Activated gamma-delta T cell treated with anti-CD3 and anti-CD28 coated beads, Interleukin-2, amount 50 U/mL, for 16 hours (primary cell): ENCODE results near the gene ARSB.
"Not testable (repeated sequence)": the region's sequence is repeated elsewhere in the genome, so short reads cannot be mapped to it uniquely, and the experiment has no call there.

Experiments
- DNase-seq: peaks from one replicate; pipeline ENCODE4 v3.0.0-alpha.2; 2020; ENCODE audit warnings: low read depth

Gene ARSB

GRCh38 chr5:78995521-78996007 lies 10.5 kb upstream of the ARSB start:
- no peak for DNase-seq

GRCh38 chr5:78993165-78993564 lies 8.1 kb upstream of the ARSB start:
- DNase-seq, result no peak

GRCh38 chr5:78992146-78992545 lies 7.0 kb upstream of the ARSB start:
- DNase-seq, result no peak

GRCh38 chr5:78989080-78989479 lies 4.0 kb upstream of the ARSB start:
- DNase-seq, result no peak

GRCh38 chr5:78985725-78986223 lies 664 bp upstream of the ARSB start:
- peak; percentile 38 for DNase-seq

GRCh38 chr5:78984439-78985115 lies 533 bp downstream of the ARSB start:
- peak; percentile 64 for DNase-seq

GRCh38 chr5:78983601-78984438 lies 1.3 kb downstream of the ARSB start:
- no peak for DNase-seq

GRCh38 chr5:78983194-78983593 lies 1.9 kb downstream of the ARSB start:
- DNase-seq, result not testable (repeated sequence)

- DNase-seq, result no peak
Measured at GRCh38 chr5:78979909-78980308, 5.2 kb downstream of the ARSB start.

GRCh38 chr5:78979117-78979742 lies 5.9 kb downstream of the ARSB start:
- no peak for DNase-seq

GRCh38 chr5:78975035-78975434 lies 10.1 kb downstream of the ARSB start:
- DNase-seq, result no peak

- no peak for DNase-seq
Measured at GRCh38 chr5:78974601-78975000, 10.5 kb downstream of the ARSB start.

GRCh38 chr5:78974011-78974410 lies 11.1 kb downstream of the ARSB start:
- DNase-seq, result no peak

- DNase-seq, result no peak
Measured at GRCh38 chr5:78972654-78973428, 12.3 kb downstream of the ARSB start.

GRCh38 chr5:78971998-78972397 lies 13.1 kb downstream of the ARSB start:
- DNase-seq, result no peak

GRCh38 chr5:78968781-78969180 lies 16.3 kb downstream of the ARSB start:
- no peak for DNase-seq

- DNase-seq, result no peak
Measured at GRCh38 chr5:78964889-78965288, 20.2 kb downstream of the ARSB start.

GRCh38 chr5:78961743-78962142 lies 23.4 kb downstream of the ARSB start:
- no peak for DNase-seq

- no peak for DNase-seq
Measured at GRCh38 chr5:78959767-78960166, 25.3 kb downstream of the ARSB start.

- DNase-seq, result no peak
Measured at GRCh38 chr5:78958672-78959445, 26.3 kb downstream of the ARSB start.

- DNase-seq, result no peak
Measured at GRCh38 chr5:78956901-78957300, 28.2 kb downstream of the ARSB start.
